ENCODE results near the gene PSEN1. TPM values are rescaled to one million over a fixed set of nuclear protein-coding genes. Genes with fewer than 3 reads are reported as not detected.

Gene PSEN1
- total RNA-seq, 1 experiment from 2014 or later = 39.3 TPM

GRCh38 chr14:73236752-73237218, 100.5 kb downstream of the PSEN1 start:
- Histone ChIP-seq H3K4me3 (ENCODE audit: low read depth in 2 of 2, low read length in 2 of 2) (no peak overlapping the region), H3K4me1 (ENCODE audit: control insufficient read depth, insufficient read depth, low read length) (peaks cover 27% of the 10 kb centered on the region), H3K36me3 (ENCODE audit: control insufficient read depth, insufficient read depth, low read length) (no peaks in the 10 kb centered on the region), H3K27me3 (ENCODE audit: control insufficient read depth, insufficient read depth, low read length) (0 out of 2 replicates have a peak, but pooled peaks cover 2% of the 10 kb centered on the region), H3K9me3 (ENCODE audit: control insufficient read depth, insufficient read depth, low read depth, low read length) (no peaks in the 10 kb centered on the region), H3K27ac (ENCODE audit: low read length) (peak overlapping the region; percentile 51; the same call in 1 of the 2 replicates)
- ATAC-seq = no peak
- ChIA-PET POLR2A (no interaction called here), CTCF (no interaction called here)
- intact Hi-C loops (cut with micrococcal nuclease; ENCODE audit: unreplicated experiment) (no loop called here), in situ Hi-C loops (cut with HindIII; ENCODE audit: low pct_unique_long_range_greater_than_20kb, low sequenced_read_pairs) (no loop called here)
- TF ChIP-seq CTCF (IDR thresholded peaks at IDR 0.05) (no peak), POLR2AphosphoS5 (IDR thresholded peaks at IDR 0.05; ENCODE audit: low read depth, low read length) (no peak), TCF7L2 (IDR thresholded peaks at IDR 0.05; ENCODE audit: low read depth, low read length) (no peak), SIN3A (IDR thresholded peaks at IDR 0.05; ENCODE audit: borderline replicate concordance, insufficient read depth, low read depth, low read length) (no peak), REST (IDR thresholded peaks at IDR 0.05; ENCODE audit: insufficient read depth in 1 of 2, low read depth in 2 of 2, low read length in 1 of 2) (no peak)
- BruUV-seq (replicated peaks) = no TSS peak
- DNase-seq (ENCODE audit: low read depth, low spot score) = no peak

- Histone ChIP-seq H3K4me1 (ENCODE audit: control insufficient read depth, insufficient read depth, low read length) (peaks cover 22% of the 10 kb centered on the region), H3K36me3 (ENCODE audit: control insufficient read depth, insufficient read depth, low read length) (no peaks in the 10 kb centered on the region), H3K9me3 (ENCODE audit: control insufficient read depth, insufficient read depth, low read depth, low read length) (no peaks in the 10 kb centered on the region), H3K27me3 (ENCODE audit: control insufficient read depth, insufficient read depth, low read length) (0 out of 2 replicates have a peak, but pooled peaks cover 2% of the 10 kb centered on the region), H3K4me3 (ENCODE audit: low read depth in 2 of 2, low read length in 2 of 2) (peak within 1 kb of the TSS; percentile 45 to 55), H3K27ac (ENCODE audit: low read length) (peak within 1 kb of the TSS; percentile 61; the same call in 1 of the 2 replicates)
- BruUV-seq (replicated peaks) = no TSS peak
- intact Hi-C loops (cut with micrococcal nuclease; ENCODE audit: unreplicated experiment) (no loop called here), in situ Hi-C loops (cut with HindIII; ENCODE audit: low pct_unique_long_range_greater_than_20kb, low sequenced_read_pairs) (no loop called here)
- ChIA-PET POLR2A (no interaction called here), CTCF (no interaction called here)
- ATAC-seq (peak; percentile 71), DNase-seq (ENCODE audit: low read depth, low spot score) (no peak)
- TF ChIP-seq TCF7L2 (IDR thresholded peaks at IDR 0.05; ENCODE audit: low read depth, low read length) = no peak
Observed at GRCh38 chr14:73237219-73237785, 101.0 kb downstream of the PSEN1 start, which contains the start of gene PAPLN. Gene PAPLN (plus strand): TSS chr14:73237506. CDS start chr14:73239779, 2,273 bp downstream.

GRCh38 chr14:73237786-73238423, 101.6 kb downstream of the PSEN1 start:
- no peaks in the 10 kb centered on the region for H3K36me3 ChIP-seq (ENCODE audit: control insufficient read depth, insufficient read depth, low read length)
- H3K9me3 ChIP-seq (ENCODE audit: control insufficient read depth, insufficient read depth, low read depth, low read length) = no peaks in the 10 kb centered on the region
- peak overlapping the region; percentile 45 to 55 for H3K4me3 ChIP-seq (ENCODE audit: low read depth in 2 of 2, low read length in 2 of 2)
- in situ Hi-C loops (cut with HindIII; ENCODE audit: low pct_unique_long_range_greater_than_20kb, low sequenced_read_pairs) (no loop called here), intact Hi-C loops (cut with micrococcal nuclease; ENCODE audit: unreplicated experiment) (no loop called here)
- 0 out of 2 replicates have a peak, but pooled peaks cover 2% of the 10 kb centered on the region for H3K27me3 ChIP-seq (ENCODE audit: control insufficient read depth, insufficient read depth, low read length)
- CTCF ChIA-PET = no interaction called here
- no peak for DNase-seq (ENCODE audit: low read depth, low spot score)
- TF ChIP-seq CTCF (IDR thresholded peaks at IDR 0.05) (no peak), POLR2AphosphoS5 (IDR thresholded peaks at IDR 0.05; ENCODE audit: low read depth, low read length) (no peak), SIN3A (IDR thresholded peaks at IDR 0.05; ENCODE audit: borderline replicate concordance, insufficient read depth, low read depth, low read length) (no peak), REST (IDR thresholded peaks at IDR 0.05; ENCODE audit: insufficient read depth in 1 of 2, low read depth in 2 of 2, low read length in 1 of 2) (no peak), TCF7L2 (IDR thresholded peaks at IDR 0.05; ENCODE audit: low read depth, low read length) (no peak)
- POLR2A ChIA-PET = no interaction called here
- BruUV-seq (replicated peaks) = no TSS peak
- peak overlapping the region; percentile 61; the same call in 1 of the 2 replicates for H3K27ac ChIP-seq (ENCODE audit: low read length)
- H3K4me1 ChIP-seq (ENCODE audit: control insufficient read depth, insufficient read depth, low read length) = peaks cover 20% of the 10 kb centered on the region
- peak; percentile 55 for ATAC-seq

Data from Panc1 (cell line).